HG02678 (cell line): ENCODE measurements around the gene PTPN14.

ENCODE experiments used
- ATAC-seq: cut with Tn5 transposase; IDR thresholded peaks from one replicate; pipeline ENCODE4 v1.9.1; 2021; ENCODE audit warnings: mild to moderate bottlenecking, moderate library complexity; ENCODE audit not compliant: unreplicated experiment

PTPN14 gene

GRCh38 chr1:214569357-214570004, 18.1 kb upstream of the PTPN14 start:
- no peak for ATAC-seq

DNA sequence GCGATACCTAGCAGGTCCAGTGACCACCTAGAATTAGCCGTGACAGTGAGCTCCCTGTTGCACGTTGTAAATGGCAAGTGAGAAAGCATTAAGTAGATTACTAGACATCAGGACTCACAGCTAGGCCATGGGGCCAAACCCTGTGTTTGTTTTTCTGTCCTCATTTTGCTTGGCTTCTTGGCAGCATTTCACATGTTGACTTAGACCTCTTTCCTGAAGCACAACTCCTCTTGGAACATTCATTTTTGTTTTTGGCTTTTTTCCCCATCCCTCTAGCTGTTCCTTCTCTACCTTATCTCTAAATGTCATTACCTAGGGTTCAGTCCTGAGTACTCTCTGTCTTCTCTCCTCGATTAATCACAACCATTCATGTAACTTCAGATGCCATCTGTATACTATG, 16.9 kb upstream of the PTPN14 start:
- no peak for ATAC-seq

- ATAC-seq, result no peak
These were observed 16.1 kb upstream of the PTPN14 start for GRCh38 chr1:214567481-214567980.

GRCh38 chr1:214566158-214567104, 15.0 kb upstream of the PTPN14 start:
- ATAC-seq, result no peak

DNA sequence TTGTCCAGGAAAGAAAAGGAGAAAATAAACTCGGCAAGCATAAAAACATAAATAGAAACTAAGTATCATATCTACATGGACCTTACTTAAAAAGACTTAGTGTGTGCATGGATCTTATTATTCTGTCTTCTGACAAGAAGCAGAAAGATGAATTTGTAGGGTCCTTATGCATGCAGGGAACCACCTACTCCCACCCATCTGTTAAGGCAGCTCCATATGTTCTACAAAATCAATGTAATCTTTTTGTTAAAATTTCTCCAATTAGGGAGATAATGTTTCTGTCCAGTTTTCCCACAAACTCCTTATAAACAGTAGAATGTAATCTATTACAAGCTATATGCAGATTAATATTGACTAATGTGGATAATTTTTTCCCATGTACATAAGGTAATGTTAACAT, 13.9 kb upstream of the PTPN14 start:
- ATAC-seq, result no peak

- ATAC-seq, result no peak
These were observed 12.5 kb upstream of the PTPN14 start for GRCh38 chr1:214563881-214564280.

DNA sequence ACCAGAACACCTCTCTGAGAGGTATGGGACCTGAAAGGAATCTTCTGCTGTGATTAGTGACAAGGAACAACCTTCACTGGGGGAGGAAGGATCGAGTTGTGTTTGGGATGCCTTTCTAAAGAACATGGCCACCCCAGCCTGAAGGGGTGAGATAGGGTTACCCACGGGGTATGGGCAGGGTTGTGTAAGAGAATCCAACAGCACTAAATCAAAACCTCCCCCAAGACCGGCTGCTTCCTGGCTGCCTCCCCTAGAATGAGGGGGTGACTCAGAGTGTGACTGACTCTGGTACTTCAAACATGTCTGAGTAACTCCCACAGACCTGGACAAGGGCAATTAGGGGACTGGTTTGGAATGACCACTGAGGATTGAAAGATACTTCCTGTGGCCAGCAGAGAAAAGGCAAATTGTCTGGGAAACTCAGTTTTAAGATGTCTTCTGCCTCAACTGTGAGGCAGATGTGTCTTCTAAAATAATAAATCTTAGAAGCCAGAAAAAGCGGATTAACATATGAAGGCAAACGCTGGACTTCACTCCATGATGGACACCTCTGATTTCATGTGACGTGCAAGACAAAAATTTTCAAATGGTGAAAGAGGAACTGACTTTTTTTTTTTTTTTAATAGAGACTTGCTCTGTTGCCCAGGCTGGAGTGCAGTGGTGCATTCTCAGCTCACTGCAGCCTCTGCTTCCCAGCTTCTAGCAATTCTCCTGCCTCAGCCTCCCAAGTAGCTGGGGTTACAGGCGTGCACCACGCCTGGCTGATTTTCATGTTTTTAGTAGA, 6.7 kb upstream of the PTPN14 start:
- no peak for ATAC-seq

DNA sequence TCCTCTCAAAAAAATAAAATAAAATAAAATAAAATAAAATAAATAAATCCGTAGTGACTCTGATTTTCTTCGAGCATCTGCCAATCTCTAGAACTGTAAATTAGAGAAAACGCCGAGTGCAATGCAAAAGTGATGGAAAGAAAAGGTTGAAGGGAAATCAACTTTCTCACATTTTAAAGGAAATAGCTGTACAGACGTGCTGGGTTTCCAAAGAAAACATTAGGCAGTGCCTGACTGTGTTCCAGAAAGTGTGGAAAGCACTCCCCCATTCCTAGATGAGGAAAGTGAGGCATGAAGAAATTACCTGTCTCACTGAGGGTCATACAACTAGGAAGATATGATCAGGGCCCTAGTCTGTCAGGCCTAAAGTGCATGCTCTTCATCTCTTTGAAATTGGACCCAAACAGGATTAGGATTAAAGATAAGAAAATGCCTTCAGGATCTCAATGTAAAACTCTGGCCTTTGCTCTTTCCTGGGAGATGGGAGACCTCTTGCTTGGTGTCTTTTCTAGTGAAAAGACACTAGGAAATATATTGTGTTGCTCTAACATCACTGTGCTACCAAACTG, 1.8 kb upstream of the PTPN14 start:
- no peak for ATAC-seq

DNA sequence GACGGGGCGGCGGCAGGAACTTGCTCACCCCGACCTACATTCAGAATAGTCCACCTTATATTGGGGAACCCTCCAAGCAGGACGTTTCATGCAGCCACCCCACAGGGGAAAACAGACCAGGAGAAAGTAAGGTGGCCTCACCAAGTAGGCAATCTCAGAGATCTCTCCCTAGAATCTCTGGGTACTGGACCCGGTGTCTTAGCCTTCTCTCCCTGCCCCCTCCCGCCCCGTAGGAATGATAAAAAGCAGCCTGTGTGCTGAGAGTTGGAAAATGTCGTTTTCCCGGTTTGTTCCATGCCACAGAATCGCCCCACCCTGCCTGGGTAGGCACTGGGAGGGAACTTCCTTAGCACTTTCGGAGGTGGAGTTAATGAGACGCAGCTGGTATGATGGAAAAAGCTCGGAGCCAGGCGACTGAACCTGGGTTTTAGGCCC, 789 bp upstream of the PTPN14 start:
- ATAC-seq, result peak; percentile 1

DNA sequence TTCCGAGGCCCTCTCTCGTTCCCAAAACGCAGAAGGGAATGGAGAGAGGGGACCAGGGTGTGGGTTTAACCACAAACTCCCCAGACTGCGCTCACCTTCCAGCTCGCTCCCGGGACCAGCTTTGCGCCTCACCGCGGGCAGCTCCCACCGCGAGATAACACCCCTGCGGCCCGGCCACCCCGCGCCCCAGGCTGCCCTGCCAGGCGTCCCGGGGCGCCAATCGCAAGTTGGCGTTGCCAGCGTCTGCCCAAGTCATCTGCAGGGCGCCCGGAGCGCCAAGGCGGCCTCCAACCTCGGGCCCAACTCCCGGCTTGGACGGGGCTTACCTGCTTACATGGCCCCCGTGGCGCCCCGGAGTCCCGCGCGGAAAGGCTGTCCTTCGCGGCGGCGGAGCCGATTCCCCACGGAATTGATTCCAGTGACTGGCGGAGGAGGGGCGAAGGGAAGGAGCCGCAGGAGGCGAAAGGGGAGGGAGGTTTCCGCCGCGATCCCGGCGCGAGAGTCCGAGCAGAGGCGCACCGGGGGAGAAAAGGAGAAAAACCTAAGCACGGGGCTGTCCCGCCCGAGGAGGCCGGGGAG, 456 bp downstream of the PTPN14 start:
- ATAC-seq, result peak; percentile 14

GRCh38 chr1:214550013-214550856, 1.2 kb downstream of the PTPN14 start:
- ATAC-seq, result no peak

DNA sequence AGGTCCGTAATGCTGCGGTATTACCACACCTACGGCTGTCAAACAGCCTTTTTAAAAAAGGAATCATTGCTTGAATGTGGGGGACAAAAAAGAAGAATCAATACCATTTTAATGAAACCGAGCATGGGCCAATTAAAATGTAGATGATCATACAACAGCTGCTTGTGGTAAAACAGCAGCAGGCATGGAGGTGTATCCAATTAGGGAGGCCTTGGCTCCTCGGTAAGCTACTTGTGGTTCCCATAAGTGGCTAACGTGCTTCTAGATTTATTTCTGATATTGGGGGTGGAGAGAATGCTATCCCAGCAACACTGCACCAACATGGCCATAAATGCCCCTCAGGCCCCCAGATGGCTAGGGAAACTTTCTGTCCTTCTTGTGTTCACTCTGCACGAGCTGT, 1.8 kb downstream of the PTPN14 start:
- ATAC-seq, result no peak

- no peak for ATAC-seq
These were observed 2.4 kb downstream of the PTPN14 start for GRCh38 chr1:214548988-214549387.

DNA sequence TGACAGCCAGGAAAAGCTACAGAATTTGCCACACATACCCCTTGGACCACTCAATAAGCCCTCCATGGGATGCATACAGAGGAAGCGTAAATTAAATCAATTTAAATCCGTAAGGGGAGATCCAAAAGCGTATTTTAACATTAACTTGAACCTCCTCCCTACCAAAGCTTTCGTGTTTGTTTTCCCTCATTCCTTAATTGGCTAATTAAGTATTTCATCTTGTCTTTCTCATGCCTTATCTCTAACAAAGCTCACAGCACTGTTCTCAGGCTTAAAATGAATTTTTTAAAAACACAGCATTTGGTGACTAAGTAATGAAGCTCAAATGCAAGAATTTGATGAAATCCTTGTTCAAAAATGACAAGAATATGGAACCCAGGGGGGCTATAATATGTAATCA, 3.1 kb downstream of the PTPN14 start:
- no peak for ATAC-seq

DNA sequence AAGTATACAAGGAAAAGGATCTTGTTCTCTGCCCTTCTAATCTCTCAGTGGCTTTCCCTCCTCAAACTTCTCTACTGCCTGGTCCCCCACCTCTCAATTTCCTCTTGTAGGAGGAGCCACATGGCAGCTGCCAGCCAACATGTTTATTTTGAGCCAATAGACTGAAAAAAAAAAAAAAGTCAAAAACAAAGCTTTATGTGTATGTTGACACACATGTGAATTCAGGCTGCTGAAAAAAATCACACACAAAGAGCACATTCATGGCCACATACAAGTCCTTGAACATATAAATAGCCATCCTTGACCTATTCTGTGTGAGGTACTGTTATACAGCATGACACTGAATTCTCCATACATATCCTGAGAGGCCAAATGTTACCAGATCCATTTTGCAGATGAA, 3.7 kb downstream of the PTPN14 start:
- no peak for ATAC-seq

DNA sequence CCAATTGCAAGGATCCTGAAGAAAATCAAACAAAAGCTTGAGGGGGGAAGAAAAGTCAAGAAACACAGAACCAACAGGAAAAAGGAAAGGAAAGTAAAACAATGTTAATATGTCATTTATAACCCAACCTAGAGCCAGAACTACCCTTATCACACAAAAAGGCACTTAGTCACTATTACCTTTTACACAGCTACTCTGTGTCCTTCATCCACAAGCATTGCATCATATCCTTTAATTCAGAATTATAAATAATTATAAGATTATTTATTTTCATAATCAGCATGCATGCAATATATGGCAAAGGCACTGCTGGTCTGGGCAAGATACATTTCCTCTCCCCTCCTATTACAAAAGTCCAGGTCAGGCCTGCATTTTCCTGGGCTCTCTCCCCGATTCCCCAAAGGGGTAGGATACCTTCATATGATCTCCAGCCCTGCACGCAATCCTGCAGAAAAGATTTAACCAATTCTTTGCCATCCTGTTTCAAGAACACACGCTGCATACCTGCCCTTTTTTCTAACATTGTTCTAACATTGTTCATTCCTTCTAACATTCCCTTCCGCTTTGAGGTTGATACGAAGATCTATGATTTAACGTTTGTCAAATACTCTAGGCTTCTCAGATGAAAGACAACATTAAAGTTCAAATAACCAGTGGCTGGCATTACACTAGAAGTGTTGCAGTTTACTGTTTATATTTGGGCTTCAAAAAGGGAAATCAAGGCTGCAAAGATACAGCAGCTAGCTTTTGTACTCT, 4.3 kb downstream of the PTPN14 start:
- no peak for ATAC-seq

DNA sequence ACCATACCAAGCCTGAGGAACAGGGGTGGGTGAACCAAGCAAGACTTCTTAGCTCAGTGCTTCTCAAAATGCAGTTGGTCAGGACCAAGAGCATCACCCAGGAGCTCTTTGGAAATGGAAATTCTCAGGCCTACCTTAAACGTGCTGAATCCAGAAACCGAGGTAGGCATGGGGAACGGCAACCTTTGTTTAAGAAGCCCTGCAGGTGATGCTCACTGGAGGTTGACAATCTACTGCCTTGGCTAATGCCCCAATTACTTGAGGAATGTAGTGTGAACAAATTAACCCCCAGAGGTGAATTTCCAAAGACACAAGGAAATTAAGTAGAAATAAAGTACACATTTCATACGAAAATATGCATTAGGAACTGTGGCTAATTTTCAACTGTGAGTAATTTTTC, 5.3 kb downstream of the PTPN14 start:
- ATAC-seq, result no peak

DNA sequence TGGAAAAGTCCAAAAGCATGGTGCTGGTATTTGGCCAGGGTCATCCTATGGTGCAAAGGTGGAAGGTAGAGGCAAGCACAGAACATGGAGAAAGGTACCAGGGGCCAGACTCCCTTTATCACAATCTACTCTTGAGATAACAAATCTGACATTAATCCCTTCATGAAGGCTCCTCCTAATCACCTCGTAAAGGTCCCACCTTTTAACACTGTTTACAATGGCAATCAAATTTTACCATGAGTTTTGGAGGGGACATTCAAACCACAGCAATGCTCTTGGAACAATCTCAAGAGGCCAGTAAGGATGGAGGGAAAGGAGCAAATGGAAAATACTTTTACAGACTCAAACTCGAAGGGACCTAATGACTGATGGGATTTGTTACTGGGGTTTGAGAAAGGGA, 6.1 kb downstream of the PTPN14 start:
- no peak for ATAC-seq

GRCh38 chr1:214544791-214545190, 6.6 kb downstream of the PTPN14 start:
- no peak for ATAC-seq
